GM12878 (cell line): ENCODE results near the gene RNASEH2B. TPM values are rescaled to one million over a fixed set of nuclear protein-coding genes. Genes with fewer than 3 reads are reported as not detected.

Experiments used
- ATAC-seq: fragments of 200-7000 bp; cut with Tn5 transposase; 3 replicates; pipeline ENCODE4 v1.9.1; 2020; ENCODE audit warnings: mild to moderate bottlenecking, moderate library complexity
- BruUV-seq: library from RNA; stranded (reverse); fragments of 400-500 nt; replicated peaks from 2 replicates; lab custom pipeline; 2021; lab: Mats Ljungman, UMichigan
- CTCF ChIA-PET: fragments of 300-600 bp; sonication (Branson Sonifier 250); formaldehyde crosslinking; extraction: SDS; loops from one replicate; lab custom pipeline; 2021; ENCODE audit warnings: inconsistent platforms; lab: Yijun Ruan, JAX
- POLR2A ChIA-PET: fragments of 350-600 bp; formaldehyde crosslinking; extraction: SDS; loops from one replicate; lab custom pipeline; 2021; ENCODE audit warnings: inconsistent platforms; lab: Charles Lee
- RAD21 ChIA-PET: fragments of 300-600 bp; sonication (Branson Sonifier 250); formaldehyde crosslinking; loops from one replicate; lab custom pipeline; 2023; ENCODE audit warnings: antibody characterized with exemption; ENCODE audit not compliant: unreplicated experiment; lab: Charles Lee
- SMC1A ChIA-PET: fragments of 300-600 bp; sonication (Branson Sonifier 250); formaldehyde crosslinking; loops from one replicate; lab custom pipeline; 2023; ENCODE audit not compliant: unreplicated experiment, uncharacterized antibody; lab: Charles Lee
- DNase-seq: peaks from one replicate; pipeline ENCODE4 v3.0.0-alpha.2; 2011; ENCODE audit warnings: low read depth, low spot score
- FAIRE-seq: peaks from 3 replicates; lab custom pipeline; 2011; peaks lifted over from hg19 to GRCh38; lab: Jason Lieb, UNC
- H2AFZ ChIP-seq: 2 replicates; pipeline ENCODE4 v1.6.0; 2011; ENCODE audit warnings: low read depth, low read length, control low read depth; ENCODE audit not compliant: control insufficient read depth
- H3K27ac ChIP-seq: 2 replicates; pipeline ENCODE4 v1.5.1; 2011; ENCODE audit warnings: control low read depth; ENCODE audit not compliant: control insufficient read depth, insufficient read depth
- H3K27me3 ChIP-seq, 2 experiments: replicated peaks in 1 of 2; 2 replicates each; pipeline versions ENCODE4 v1.6.0 to v1.6.1; 2011; ENCODE audit warnings: low read length in 1 of 2; ENCODE audit not compliant: control insufficient read depth in 2 of 2, insufficient read depth in 2 of 2
- H3K36me3 ChIP-seq, 2 experiments: 2 replicates each; pipeline ENCODE4 v1.5.1; 2011; ENCODE audit warnings: low read length in 1 of 2; ENCODE audit not compliant: control insufficient read depth in 2 of 2, insufficient read depth in 2 of 2
- H3K4me1 ChIP-seq: 2 replicates; pipeline ENCODE4 v1.6.1; 2011; ENCODE audit warnings: mild to moderate bottlenecking, low read length, moderate library complexity, mixed read lengths; ENCODE audit not compliant: control insufficient read depth, insufficient read depth
- H3K4me2 ChIP-seq: 2 replicates; pipeline ENCODE4 v1.6.0; 2011; ENCODE audit warnings: control low read depth; ENCODE audit not compliant: control insufficient read depth, insufficient read depth
- H3K4me3 ChIP-seq: fragments of 200-600 bp; sonication (generic); 2 replicates; pipeline ENCODE4 v1.5.1; 2016
- H3K79me2 ChIP-seq: 2 replicates; pipeline ENCODE4 v1.6.0; 2011; ENCODE audit warnings: low read length; ENCODE audit not compliant: control insufficient read depth, insufficient read depth
- H3K9ac ChIP-seq: 2 replicates; pipeline ENCODE4 v1.8.0; 2011; ENCODE audit warnings: low read length, control low read depth, mixed read lengths; ENCODE audit not compliant: control insufficient read depth, insufficient read depth
- H3K9me3 ChIP-seq: replicated peaks from 3 replicates; pipeline ENCODE4 v1.5.1; 2011; ENCODE audit warnings: mild to moderate bottlenecking, low read length; ENCODE audit not compliant: control insufficient read depth, insufficient read depth
- H4K20me1 ChIP-seq: 2 replicates; pipeline ENCODE4 v1.6.0; 2011; ENCODE audit not compliant: control insufficient read depth, insufficient read depth
- EED ChIP-seq: sonication (generic); IDR thresholded peaks from 2 replicates; pipeline ENCODE4 v1.6.1; 2016; ENCODE audit warnings: antibody characterized with exemption, low read depth
- ETV6 ChIP-seq, 2 experiments: fragments of 450-650 bp in 1 of 2; IDR thresholded peaks in 1 of 2; conservative IDR thresholded peaks in 1 of 2; 2 replicates each; pipeline ENCODE4 v1.6.1; 2014; ENCODE audit warnings: antibody characterized with exemption in 1 of 2, borderline replicate concordance in 1 of 2, low read depth in 1 of 2, mild to moderate bottlenecking in 1 of 2, moderate library complexity in 1 of 2
- HCFC1 ChIP-seq: fragments of 150-350 bp; IDR thresholded peaks from 2 replicates; pipeline ENCODE4 v1.6.1; 2014; ENCODE audit warnings: low read length
- HDAC6 ChIP-seq: fragments of 200-600 bp; sonication (generic); IDR thresholded peaks from one replicate; pipeline ENCODE4 v1.8.0; 2017; ENCODE audit warnings: antibody characterized with exemption; ENCODE audit not compliant: unreplicated experiment
- MYB ChIP-seq: fragments of 150-350 bp; IDR thresholded peaks from 2 replicates; pipeline ENCODE4 v1.6.1; 2014; ENCODE audit warnings: mild to moderate bottlenecking, low read depth, low read length, borderline replicate concordance
- NBN ChIP-seq: fragments of 450-650 bp; IDR thresholded peaks from 2 replicates; pipeline ENCODE4 v1.6.1; 2016
- NKRF ChIP-seq: fragments of 450-650 bp; conservative IDR thresholded peaks from 2 replicates; pipeline ENCODE4 v1.6.1; 2017; ENCODE audit warnings: mild to moderate bottlenecking, moderate library complexity
- RAD51 ChIP-seq: fragments of 450-650 bp; IDR thresholded peaks from 2 replicates; pipeline ENCODE4 v1.6.1; 2016; ENCODE audit warnings: moderate library complexity, mild to moderate bottlenecking, inconsistent platforms
- RB1 ChIP-seq: fragments of 450-650 bp; formaldehyde crosslinking; IDR thresholded peaks from 2 replicates; pipeline ENCODE4 v1.6.1; 2017; ENCODE audit warnings: mild to moderate bottlenecking, borderline replicate concordance
- SMC3 ChIP-seq: IDR thresholded peaks from 2 replicates; pipeline ENCODE4 v1.6.1; 2011; ENCODE audit warnings: low read length, improper control_type of control experiment, borderline replicate concordance
- STAT1 ChIP-seq: fragments of 450-650 bp; conservative IDR thresholded peaks from 2 replicates; pipeline ENCODE4 v1.6.1; 2014; ENCODE audit warnings: antibody characterized with exemption, mild to moderate bottlenecking
- USF1 ChIP-seq: IDR thresholded peaks from 2 replicates; pipeline ENCODE4 v1.6.1; 2011; ENCODE audit warnings: borderline replicate concordance, low read depth, mild to moderate bottlenecking, moderate library complexity, mixed read lengths, low read length; ENCODE audit not compliant: insufficient read depth; ENCODE audit errors: extremely low read length
- YBX1 ChIP-seq: fragments of 450-650 bp; IDR thresholded peaks from 2 replicates; pipeline ENCODE4 v1.6.1; 2016; ENCODE audit warnings: antibody characterized with exemption
- ZNF384 ChIP-seq: IDR thresholded peaks from 2 replicates; pipeline ENCODE4 v1.6.1; 2012; ENCODE audit warnings: low read depth, mild to moderate bottlenecking, low read length, improper control_type of control experiment, borderline replicate concordance
- WGBS: methylation state at CpG from one replicate; pipeline ENCODE4 v1.1.6; 2016; ENCODE audit warnings: low lambda C conversion rate; ENCODE audit not compliant: insufficient replicate concordance, insufficient coverage; ENCODE audit errors: missing lambda C conversion rate; 5-methylcytosine and 5-hydroxymethylcytosine counted together
- in situ Hi-C: fragments of 300-500 bp; cut with MboI; formaldehyde crosslinking; loops from 9 replicates; pipeline ENCODE4 v1.14.3; 2018; ENCODE audit warnings: mixed read lengths
- intact Hi-C: fragments of 100-400 bp; cut with micrococcal nuclease; formaldehyde crosslinking; loops from one replicate; pipeline ENCODE4 v1.14.2; 2022; ENCODE audit not compliant: unreplicated experiment
- polyA plus RNA-seq, 11 experiments: library from polyadenylated mRNA; depleted of rRNA in 4 of 11; unstranded in 6 of 11; stranded (reverse) in 5 of 11; fragments of >200 nt; fragmentation: Nextera tagmentation in 4 of 11; fragmentation: Illumina TruSeq in 1 of 11; extraction: Ambion mirVana in 4 of 11; extraction: Trizol in 1 of 11; gene quantifications; 1 replicate in 1 of 11; 2 replicates in 10 of 11; pipeline versions ENCODE4 v1.2.1 to v1.2.3, GENCODE V29; 2011 to 2016; ENCODE audit warnings: inconsistent platforms in 2 of 11, missing spikeins in 2 of 11, low read depth in 1 of 11
- total RNA-seq, 4 experiments: library from RNA; depleted of rRNA in 3 of 4; stranded (reverse); fragments of >200 nt in 3 of 4; fragmentation: Illumina TruSeq in 1 of 4; extraction: Trizol in 1 of 4; gene quantifications; 2 replicates each; pipeline versions ENCODE4 v1.2.1 to v1.2.3, GENCODE V29; 2013 to 2021
- TF ChIP-seq, protein P1 (sequence below): fragments of 450-650 bp; formaldehyde crosslinking; IDR thresholded peaks from 2 replicates; pipeline ENCODE4 v1.4.0; 2022; ENCODE audit warnings: mild to moderate bottlenecking, moderate library complexity

RNASEH2B gene
- total and polyA plus RNA-seq, 10 of the 15 experiments (the other 5 are each of a cell fraction or from before 2014, with no cell fraction given) = 64.9 to 148 (median 97.3) TPM

DNA sequence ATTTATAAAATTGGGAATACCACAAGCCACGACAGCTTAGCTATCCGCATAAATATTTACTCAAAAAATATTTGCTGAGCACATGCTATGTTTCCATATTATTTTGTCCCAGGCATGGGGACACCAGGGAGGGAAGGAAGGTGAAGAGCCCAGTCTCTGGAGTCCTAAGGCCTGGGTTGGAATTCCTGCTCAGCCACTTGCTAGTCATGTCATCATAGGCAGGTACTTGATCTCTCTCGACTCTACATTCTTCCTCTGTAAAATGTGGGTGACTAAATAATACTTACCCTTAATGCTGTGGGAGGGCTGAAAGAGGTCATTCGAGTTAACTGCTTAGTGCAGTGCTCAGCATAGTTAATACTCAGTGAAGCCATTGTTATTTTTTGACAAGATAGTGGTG lies 4.3 kb upstream of the RNASEH2B start (continued):
- TF ChIP-seq HDAC6 (no peak), STAT1 (no peak), SMC3 (no peak), YBX1 (no peak)
- TF ChIP-seq, all 136 proteins: peak for 0

- ChIA-PET POLR2A (interaction anchor here (5.3 kb wide), 1 partner anchor 16 kb away, joined by 39 read pairs; no protein-coding TSS in a partner anchor), SMC1A (interaction anchor here (0.6 to 7.8 kb wide), 5 partner anchors 9 to 471 kb away, joined by 3 to 141 read pairs (median 4); no protein-coding TSS in a partner anchor), CTCF (interaction anchor here (0.8 to 5.4 kb wide), 3 partner anchors 12 to 931 kb away, joined by 4 to 85 read pairs (median 5); no protein-coding TSS in a partner anchor), RAD21 (interaction anchor here (1.5 to 2.8 kb wide), 4 partner anchors 12 to 107 kb away, joined by 3 to 23 read pairs (median 4); no protein-coding TSS in a partner anchor)
- Histone ChIP-seq H3K9ac (no peak overlapping the region), H3K4me1 (peaks cover 11% of the 10 kb centered on the region; the same call in 1 of the 2 replicates), H3K27me3 (no peaks in the 10 kb centered on the region), H3K4me2 (peak overlapping the region; percentile 98; the same call in 1 of the 2 replicates), H3K79me2 (peaks cover 35% of the 10 kb centered on the region), H4K20me1 (no peaks in the 10 kb centered on the region), H3K9me3 (no peaks in the 10 kb centered on the region), H3K27ac (no peak overlapping the region), H2AFZ (no peak overlapping the region), H3K36me3 (no peaks in the 10 kb centered on the region), H3K4me3 (no peak overlapping the region)
- BruUV-seq = no TSS peak
- no peak for FAIRE-seq
- intact Hi-C loops = no loop called here
- 87% methylated on average over 7 of the region's 7 CpGs for WGBS
- no peak for ATAC-seq
- in situ Hi-C loops = loop anchor here (5.0 kb wide), 1 partner anchor 910 kb away; the partner anchor contains the start of gene TRIM13
- no peak for DNase-seq
- no peak for TF ChIP-seq HCFC1
- no peak for TF ChIP-seq RB1
- no peak for TF ChIP-seq NKRF
- TF ChIP-seq, protein P1, sequence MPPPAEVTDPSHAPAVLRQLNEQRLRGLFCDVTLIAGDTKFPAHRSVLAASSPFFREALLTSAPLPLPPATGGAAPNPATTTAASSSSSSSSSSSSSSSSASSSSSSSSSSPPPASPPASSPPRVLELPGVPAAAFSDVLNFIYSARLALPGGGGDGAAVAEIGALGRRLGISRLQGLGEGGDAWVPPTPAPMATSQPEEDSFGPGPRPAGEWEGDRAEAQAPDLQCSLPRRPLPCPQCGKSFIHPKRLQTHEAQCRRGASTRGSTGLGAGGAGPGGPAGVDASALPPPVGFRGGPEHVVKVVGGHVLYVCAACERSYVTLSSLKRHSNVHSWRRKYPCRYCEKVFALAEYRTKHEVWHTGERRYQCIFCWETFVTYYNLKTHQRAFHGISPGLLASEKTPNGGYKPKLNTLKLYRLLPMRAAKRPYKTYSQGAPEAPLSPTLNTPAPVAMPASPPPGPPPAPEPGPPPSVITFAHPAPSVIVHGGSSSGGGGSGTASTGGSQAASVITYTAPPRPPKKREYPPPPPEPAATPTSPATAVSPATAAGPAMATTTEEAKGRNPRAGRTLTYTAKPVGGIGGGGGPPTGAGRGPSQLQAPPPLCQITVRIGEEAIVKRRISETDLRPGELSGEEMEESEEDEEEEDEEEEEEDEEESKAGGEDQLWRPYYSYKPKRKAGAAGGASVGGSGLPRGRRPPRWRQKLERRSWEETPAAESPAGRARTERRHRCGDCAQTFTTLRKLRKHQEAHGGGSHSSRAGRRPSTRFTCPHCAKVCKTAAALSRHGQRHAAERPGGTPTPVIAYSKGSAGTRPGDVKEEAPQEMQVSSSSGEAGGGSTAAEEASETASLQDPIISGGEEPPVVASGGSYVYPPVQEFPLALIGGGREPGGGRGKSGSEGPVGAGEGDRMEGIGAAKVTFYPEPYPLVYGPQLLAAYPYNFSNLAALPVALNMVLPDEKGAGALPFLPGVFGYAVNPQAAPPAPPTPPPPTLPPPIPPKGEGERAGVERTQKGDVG = no peak
- TF ChIP-seq RAD51 = no peak
- no peak for TF ChIP-seq NBN
- TF ChIP-seq ZNF384 = no peak
- TF ChIP-seq STAT1 = no peak
- no peak for TF ChIP-seq ETV6 (conservative IDR thresholded peaks at IDR 0.05 in 1 of 2, IDR thresholded peaks at IDR 0.05 in 1 of 2; ENCODE audit: borderline replicate concordance in 1 of 2, low read depth in 1 of 2)
- TF ChIP-seq EED = no peak
- no peak for TF ChIP-seq MYB
- TF ChIP-seq USF1 = no peak
Measured at GRCh38 chr13:50907781-50908180, 1.8 kb upstream of the RNASEH2B start.
